KMS-11 (cell line): ENCODE data around the gene GALNT17.

Source experiments
- H2AFZ ChIP-seq: fragments of 200-600 bp; sonication (generic); 2 replicates; pipeline ENCODE4 v1.6.1; 2016; ENCODE audit warnings: antibody characterized with exemption, mixed run types, low read depth
- H3K27ac ChIP-seq: fragments of 200-600 bp; sonication (generic); 2 replicates; pipeline ENCODE4 v1.6.1; 2016; ENCODE audit warnings: mild to moderate bottlenecking, mixed run types
- H3K27me3 ChIP-seq: fragments of 200-600 bp; sonication (generic); 2 replicates; pipeline ENCODE4 v1.6.1; 2017; ENCODE audit warnings: mild to moderate bottlenecking, low read depth, mixed run types, moderate library complexity; ENCODE audit not compliant: insufficient read depth
- H3K36me3 ChIP-seq: fragments of 200-600 bp; sonication (generic); 2 replicates; pipeline ENCODE4 v1.6.1; 2017; ENCODE audit warnings: mild to moderate bottlenecking, mixed run types; ENCODE audit not compliant: insufficient read depth
- H3K4me1 ChIP-seq: fragments of 200-600 bp; sonication (generic); 2 replicates; pipeline ENCODE4 v1.6.1; 2016; ENCODE audit warnings: mild to moderate bottlenecking, low read depth, mixed run types; ENCODE audit not compliant: poor library complexity, severe bottlenecking
- H3K4me2 ChIP-seq: fragments of 200-600 bp; sonication (generic); 2 replicates; pipeline ENCODE4 v1.7.0; 2016; ENCODE audit warnings: mild to moderate bottlenecking, mixed run types
- H3K4me3 ChIP-seq: fragments of 200-600 bp; sonication (generic); IDR thresholded peaks from 2 replicates; pipeline ENCODE4 v1.6.1; 2017; ENCODE audit warnings: low read depth, low read length, mixed read lengths; ENCODE audit not compliant: insufficient read depth
- H3K79me2 ChIP-seq: fragments of 200-600 bp; sonication (generic); 2 replicates; pipeline ENCODE4 v1.6.1; 2016; ENCODE audit warnings: low read depth, mixed run types; ENCODE audit not compliant: insufficient read depth
- H3K9ac ChIP-seq: fragments of 200-600 bp; sonication (generic); 2 replicates; pipeline ENCODE4 v1.6.1; 2016; ENCODE audit warnings: mild to moderate bottlenecking, mixed run types
- H4K20me1 ChIP-seq: fragments of 200-600 bp; sonication (generic); 2 replicates; pipeline ENCODE4 v1.6.1; 2016; ENCODE audit warnings: mild to moderate bottlenecking, mixed run types; ENCODE audit not compliant: insufficient read depth
- CTCF ChIP-seq: fragments of 200-600 bp; sonication (generic); conservative IDR thresholded peaks from 2 replicates; pipeline ENCODE4 v1.6.1; 2017; ENCODE audit warnings: low read depth, mild to moderate bottlenecking, antibody characterized with exemption, low read length, moderate library complexity, mixed read lengths

Gene GALNT17

GRCh38 chr7:71403202-71403946 lies 271.4 kb downstream of the GALNT17 start:
- H3K27me3 ChIP-seq: no peaks in the 10 kb centered on the region
- no peaks in the 10 kb centered on the region for H3K4me1 ChIP-seq
- H3K4me2 ChIP-seq: no peak overlapping the region
- no peak for TF ChIP-seq CTCF
- H3K79me2 ChIP-seq: no peaks in the 10 kb centered on the region
- H3K27ac ChIP-seq: no peak overlapping the region
- no peak overlapping the region for H3K4me3 ChIP-seq
- H3K36me3 ChIP-seq: no peaks in the 10 kb centered on the region
- no peaks in the 10 kb centered on the region for H4K20me1 ChIP-seq
- H2AFZ ChIP-seq: no peak overlapping the region
- H3K9ac ChIP-seq: no peak overlapping the region

GRCh38 chr7:71404726-71405345 lies 272.9 kb downstream of the GALNT17 start:
- no peaks in the 10 kb centered on the region for H3K4me1 ChIP-seq
- H3K4me3 ChIP-seq: no peak overlapping the region
- H3K27me3 ChIP-seq: no peaks in the 10 kb centered on the region
- no peaks in the 10 kb centered on the region for H3K79me2 ChIP-seq
- no peak for TF ChIP-seq CTCF
- no peak overlapping the region for H3K27ac ChIP-seq
- H4K20me1 ChIP-seq: no peaks in the 10 kb centered on the region
- H3K9ac ChIP-seq: no peak overlapping the region
- H3K4me2 ChIP-seq: no peak overlapping the region
- H2AFZ ChIP-seq: no peak overlapping the region
- H3K36me3 ChIP-seq: no peaks in the 10 kb centered on the region

GRCh38 chr7:71408271-71408670 lies 276.3 kb downstream of the GALNT17 start:
- no peak overlapping the region for H3K9ac ChIP-seq
- no peaks in the 10 kb centered on the region for H3K79me2 ChIP-seq
- H3K36me3 ChIP-seq: no peaks in the 10 kb centered on the region
- no peak for TF ChIP-seq CTCF
- no peaks in the 10 kb centered on the region for H3K4me1 ChIP-seq
- no peaks in the 10 kb centered on the region for H4K20me1 ChIP-seq
- no peak overlapping the region for H2AFZ ChIP-seq
- no peaks in the 10 kb centered on the region for H3K27me3 ChIP-seq
- no peak overlapping the region for H3K4me2 ChIP-seq
- H3K27ac ChIP-seq: no peak overlapping the region
- H3K4me3 ChIP-seq: no peak overlapping the region

DNA sequence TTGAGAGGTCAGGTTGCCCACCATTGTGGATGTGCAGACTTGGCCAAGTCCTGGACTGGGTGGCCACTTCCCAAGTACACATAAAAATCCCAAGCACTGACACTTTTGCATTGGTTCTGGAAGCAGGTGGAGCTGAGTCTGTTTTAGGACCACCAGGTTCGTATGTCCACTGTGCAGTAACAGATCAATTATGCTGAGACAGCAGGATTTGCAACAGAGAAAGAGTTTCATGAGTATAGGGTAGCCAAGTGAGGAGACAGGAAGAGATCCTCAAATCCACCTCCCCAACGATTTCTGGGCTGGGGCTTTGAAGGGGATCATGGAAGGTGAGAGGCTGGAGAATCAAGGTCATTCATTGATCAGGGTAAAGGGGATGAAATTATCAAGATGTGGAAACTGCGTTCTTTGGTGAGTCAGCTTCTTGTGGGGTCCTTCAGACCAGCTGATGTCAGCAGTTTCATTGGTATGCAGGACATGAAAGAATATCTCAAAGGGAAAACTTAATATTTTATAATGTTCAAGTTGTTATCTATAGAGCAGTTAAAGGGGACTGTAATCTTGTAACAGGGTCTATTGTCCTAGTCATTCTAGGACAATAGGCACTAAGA lies 277.7 kb downstream of the GALNT17 start:
- no peaks in the 10 kb centered on the region for H3K27me3 ChIP-seq
- no peak overlapping the region for H3K27ac ChIP-seq
- TF ChIP-seq CTCF: no peak
- H3K4me2 ChIP-seq: no peak overlapping the region
- H4K20me1 ChIP-seq: no peaks in the 10 kb centered on the region
- H3K9ac ChIP-seq: no peak overlapping the region
- H3K4me1 ChIP-seq: no peaks in the 10 kb centered on the region
- no peak overlapping the region for H2AFZ ChIP-seq
- no peaks in the 10 kb centered on the region for H3K79me2 ChIP-seq
- H3K4me3 ChIP-seq: no peak overlapping the region
- no peaks in the 10 kb centered on the region for H3K36me3 ChIP-seq
